Renal cortical epithelial cell (primary cell): ENCODE measurements around the gene CRIP2. TPM values are rescaled to one million over a fixed set of nuclear protein-coding genes. Genes with fewer than 3 reads are reported as not detected.

Experiments
- DNase-seq: peaks from one replicate; pipeline ENCODE4 v3.0.0-alpha.2; 2011; ENCODE audit warnings: low read depth
- total RNA-seq: library from RNA; depleted of rRNA; stranded (reverse); fragments of >200 nt; gene quantifications from 2 replicates; pipeline ENCODE4 v1.2.3, GENCODE V29; 2014

Gene CRIP2
- total RNA-seq, 1 donor from 2014 or later = 206 TPM

- DNase-seq = no peak
Observed at GRCh38 chr14:105444859-105445258, 29.8 kb upstream of the CRIP2 start.

- DNase-seq = no peak
Observed at GRCh38 chr14:105445290-105445689, 29.3 kb upstream of the CRIP2 start.

- DNase-seq = no peak
Observed at GRCh38 chr14:105445901-105446845, 28.4 kb upstream of the CRIP2 start.

- no peak for DNase-seq
Observed at GRCh38 chr14:105446971-105447370, 27.6 kb upstream of the CRIP2 start.

- DNase-seq = no peak
Observed at GRCh38 chr14:105447651-105448640, 26.7 kb upstream of the CRIP2 start.

- peak; percentile 13 for DNase-seq
Observed at GRCh38 chr14:105448706-105449111, 25.9 kb upstream of the CRIP2 start.

- no peak for DNase-seq
Observed at GRCh38 chr14:105449276-105450122, 25.1 kb upstream of the CRIP2 start.

GRCh38 chr14:105450123-105450505, 24.5 kb upstream of the CRIP2 start:
- no peak for DNase-seq

GRCh38 chr14:105450864-105451720, 23.5 kb upstream of the CRIP2 start:
- no peak for DNase-seq

- DNase-seq = no peak
Observed at GRCh38 chr14:105452963-105453362, 21.7 kb upstream of the CRIP2 start.

- no peak for DNase-seq
Observed at GRCh38 chr14:105453847-105454246, 20.8 kb upstream of the CRIP2 start.

GRCh38 chr14:105455086-105455640, 19.5 kb upstream of the CRIP2 start:
- no peak for DNase-seq

- DNase-seq = no peak
Observed at GRCh38 chr14:105455766-105456660, 18.6 kb upstream of the CRIP2 start.

- DNase-seq = no peak
Observed at GRCh38 chr14:105456736-105457617, 17.6 kb upstream of the CRIP2 start.

- DNase-seq = no peak
Observed at GRCh38 chr14:105458010-105458409, 16.6 kb upstream of the CRIP2 start.

- no peak for DNase-seq
Observed at GRCh38 chr14:105458571-105458970, 16.1 kb upstream of the CRIP2 start.

- DNase-seq = no peak
Observed at GRCh38 chr14:105460116-105460515, 14.5 kb upstream of the CRIP2 start.

- no peak for DNase-seq
Observed at GRCh38 chr14:105460616-105461015, 14.0 kb upstream of the CRIP2 start.
